ENCODE measurements around the gene PANK4.

Gene PANK4

GRCh38 chr1:2476061-2476999 is 50.1 kb downstream of the PANK4 start, which contains the start of gene PLCH2:
Gene PLCH2, plus strand, starts transcription at chr1:2476289. Its CDS starts 300 bp downstream, at chr1:2476589.
- DNase-seq (ENCODE audit: low spot score) = no peak

GRCh38 chr1:2475571-2475970 is 50.8 kb downstream of the PANK4 start:
- no peak for DNase-seq (ENCODE audit: low spot score)

GRCh38 chr1:2474933-2475371 is 51.4 kb downstream of the PANK4 start:
- DNase-seq (ENCODE audit: low spot score) = no peak

GRCh38 chr1:2474104-2474844 is 52.1 kb downstream of the PANK4 start:
- DNase-seq (ENCODE audit: low spot score) = no peak

GRCh38 chr1:2473198-2473597 is 53.2 kb downstream of the PANK4 start:
- no peak for DNase-seq (ENCODE audit: low spot score)

GRCh38 chr1:2472561-2473177 is 53.7 kb downstream of the PANK4 start:
- DNase-seq (ENCODE audit: low spot score) = no peak

- no peak for DNase-seq (ENCODE audit: low spot score)
These were observed 54.3 kb downstream of the PANK4 start for GRCh38 chr1:2472109-2472508.

GRCh38 chr1:2471587-2472001 is 54.8 kb downstream of the PANK4 start:
- no peak for DNase-seq (ENCODE audit: low spot score)

- DNase-seq (ENCODE audit: low spot score) = no peak
These were observed 55.3 kb downstream of the PANK4 start for GRCh38 chr1:2471159-2471471.

GRCh38 chr1:2470290-2471158 is 55.9 kb downstream of the PANK4 start:
- DNase-seq (ENCODE audit: low spot score) = no peak

GRCh38 chr1:2469103-2469940 is 57.1 kb downstream of the PANK4 start:
- DNase-seq (ENCODE audit: low spot score) = no peak

- DNase-seq (ENCODE audit: low spot score) = no peak
These were observed 57.9 kb downstream of the PANK4 start for GRCh38 chr1:2468540-2468939.

- DNase-seq (ENCODE audit: low spot score) = peak; percentile 57
These were observed 58.3 kb downstream of the PANK4 start for GRCh38 chr1:2468041-2468472.

GRCh38 chr1:2466958-2467554 is 59.3 kb downstream of the PANK4 start:
- peak; percentile 61 for DNase-seq (ENCODE audit: low spot score)

- DNase-seq (ENCODE audit: low spot score) = no peak
These were observed 60.1 kb downstream of the PANK4 start for GRCh38 chr1:2466270-2466665.

- no peak for DNase-seq (ENCODE audit: low spot score)
These were observed 60.8 kb downstream of the PANK4 start for GRCh38 chr1:2465371-2466269.

GRCh38 chr1:2463396-2463795 is 63.0 kb downstream of the PANK4 start:
- DNase-seq (ENCODE audit: low spot score) = no peak

GRCh38 chr1:2462819-2463218 is 63.6 kb downstream of the PANK4 start:
- no peak for DNase-seq (ENCODE audit: low spot score)
